ENCODE data around the gene UTP25.
A peak's percentile ranks its signal among the peaks of the same experiment; 100 is the strongest.
"Not testable (repeated sequence)": the region's sequence is repeated elsewhere in the genome, so short reads cannot be mapped to it uniquely, and the experiment has no call there.

Gene UTP25

DNA sequence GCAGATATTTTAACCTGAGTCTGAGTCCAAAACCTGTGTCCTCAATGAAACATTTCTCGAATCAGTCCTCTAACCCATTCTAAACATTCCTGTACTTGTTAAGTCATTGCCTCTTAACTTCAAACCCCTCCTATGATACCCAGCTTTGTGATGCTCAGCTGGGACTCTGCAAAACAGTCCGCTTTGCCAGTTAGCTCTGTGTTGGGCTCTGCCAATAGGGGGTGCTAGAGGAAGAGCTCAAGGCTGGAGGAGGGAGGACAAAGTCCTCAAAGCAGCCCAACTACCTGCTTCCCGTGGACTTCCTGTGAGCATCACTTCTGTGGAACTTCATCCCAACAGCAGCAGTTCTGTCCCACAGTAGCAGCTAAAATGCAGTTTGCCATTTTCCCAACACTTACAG lies 72.2 kb downstream of the UTP25 start:
- DNase-seq = peak; percentile 29

DNA sequence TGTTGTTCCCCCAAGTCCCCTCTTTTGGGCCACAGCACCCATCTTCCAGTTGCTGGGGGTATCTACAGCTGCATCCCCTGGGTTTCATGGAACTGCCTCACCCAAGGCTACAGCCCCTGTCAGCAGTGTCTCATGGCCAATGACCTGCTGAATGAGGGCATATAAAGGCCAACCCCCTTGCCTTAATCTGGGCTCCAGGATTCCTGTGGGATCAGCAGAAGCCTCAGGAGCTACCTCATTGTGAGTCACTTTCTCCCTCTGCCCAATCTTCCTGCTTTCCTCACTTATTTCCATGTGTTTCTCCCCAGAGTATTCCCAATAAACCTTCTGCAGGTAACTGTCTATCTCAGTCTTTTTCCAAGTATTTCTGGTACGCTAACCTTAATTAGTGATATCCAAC lies 73.0 kb downstream of the UTP25 start:
- no peak for DNase-seq

DNA sequence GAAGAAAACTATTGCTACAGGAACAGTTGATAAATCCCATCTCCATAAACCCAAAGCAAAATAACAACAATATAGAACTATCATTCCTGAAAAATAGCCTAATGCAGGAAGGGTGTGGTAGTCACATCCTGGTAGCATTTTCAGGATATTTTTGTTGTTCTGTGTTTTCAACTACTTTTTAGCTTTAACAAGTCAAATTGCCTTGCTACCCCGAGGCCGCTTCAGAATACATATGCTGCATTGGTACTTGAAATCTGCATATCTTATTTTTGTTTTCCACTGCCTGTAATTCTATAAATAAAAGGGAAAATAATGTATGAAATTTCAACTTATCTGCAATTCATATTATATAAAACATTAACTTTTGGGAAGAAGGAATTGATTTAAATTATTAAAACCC lies 73.4 kb downstream of the UTP25 start:
- no peak for DNase-seq

DNA sequence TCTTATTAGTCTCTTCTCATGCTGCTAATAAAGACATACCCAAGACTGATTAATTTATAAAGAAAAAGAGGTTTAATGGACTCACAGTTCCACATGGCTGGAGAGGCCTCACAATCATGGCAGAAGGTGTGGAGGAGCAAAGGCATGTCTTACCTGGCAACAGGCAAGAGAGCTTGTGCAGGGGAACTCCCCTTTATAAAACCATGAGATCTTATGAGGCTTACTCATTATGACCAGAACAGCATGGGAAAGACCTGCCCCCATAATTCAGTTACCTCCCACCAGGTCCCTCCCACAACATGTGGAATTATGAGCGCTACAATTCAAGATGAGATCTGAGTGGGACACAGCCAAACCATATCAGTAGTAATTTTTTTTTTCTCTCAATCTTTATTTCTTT lies 77.0 kb downstream of the UTP25 start:
- DNase-seq = not testable (repeated sequence)

Measured in NCI-H345 (cell line).